GM12873 (cell line): Measurements from ENCODE around the gene ADD2.

Source experiments
- CTCF ChIP-seq: IDR thresholded peaks from 2 replicates; pipeline ENCODE4 v1.5.1; 2012; ENCODE audit warnings: low read depth, mild to moderate bottlenecking, moderate library complexity, low read length, control low read depth; ENCODE audit not compliant: insufficient read depth; ENCODE audit errors: missing control alignments

ADD2 gene

GRCh38 chr2:70748002-70748784, 19.8 kb downstream of the ADD2 start:
- TF ChIP-seq CTCF, result no peak

GRCh38 chr2:70747284-70747683, 20.7 kb downstream of the ADD2 start:
- TF ChIP-seq CTCF, result no peak

GRCh38 chr2:70746094-70746974, 21.7 kb downstream of the ADD2 start:
- TF ChIP-seq CTCF, result no peak

- no peak for TF ChIP-seq CTCF
Observed at GRCh38 chr2:70745276-70745825, 22.6 kb downstream of the ADD2 start.

- TF ChIP-seq CTCF, result no peak
Observed at GRCh38 chr2:70744397-70744796, 23.6 kb downstream of the ADD2 start.

GRCh38 chr2:70743677-70744076, 24.3 kb downstream of the ADD2 start:
- TF ChIP-seq CTCF, result no peak

- TF ChIP-seq CTCF, result no peak
Observed at GRCh38 chr2:70743068-70743467, 24.9 kb downstream of the ADD2 start.
